Epithelial cell of proximal tubule (primary cell): ENCODE measurements around the gene ANKRD13D. TPM values are rescaled to one million over a fixed set of nuclear protein-coding genes. Genes with fewer than 3 reads are reported as not detected.

ENCODE experiments used
- DNase-seq: peaks from one replicate; pipeline ENCODE4 v3.0.0-alpha.2; 2011; ENCODE audit warnings: low read depth
- H3K4me3 ChIP-seq: 2 replicates; pipeline ENCODE4 v1.5.1; 2011; ENCODE audit warnings: low read depth, mild to moderate bottlenecking, low read length
- total RNA-seq: library from RNA; depleted of rRNA; stranded (reverse); fragments of >200 nt; gene quantifications from 2 replicates; pipeline ENCODE4 v1.2.3, GENCODE V29; 2015
- TF ChIP-seq, protein P1 (sequence below): conservative IDR thresholded peaks from 2 replicates; pipeline ENCODE4 v1.5.1; 2012; ENCODE audit warnings: low read depth, mild to moderate bottlenecking, low read length

ANKRD13D gene
- total RNA-seq, 1 donor from 2014 or later, result 32.3 TPM

- no peak overlapping the region for H3K4me3 ChIP-seq
- no peak for DNase-seq
- TF ChIP-seq, protein P1, sequence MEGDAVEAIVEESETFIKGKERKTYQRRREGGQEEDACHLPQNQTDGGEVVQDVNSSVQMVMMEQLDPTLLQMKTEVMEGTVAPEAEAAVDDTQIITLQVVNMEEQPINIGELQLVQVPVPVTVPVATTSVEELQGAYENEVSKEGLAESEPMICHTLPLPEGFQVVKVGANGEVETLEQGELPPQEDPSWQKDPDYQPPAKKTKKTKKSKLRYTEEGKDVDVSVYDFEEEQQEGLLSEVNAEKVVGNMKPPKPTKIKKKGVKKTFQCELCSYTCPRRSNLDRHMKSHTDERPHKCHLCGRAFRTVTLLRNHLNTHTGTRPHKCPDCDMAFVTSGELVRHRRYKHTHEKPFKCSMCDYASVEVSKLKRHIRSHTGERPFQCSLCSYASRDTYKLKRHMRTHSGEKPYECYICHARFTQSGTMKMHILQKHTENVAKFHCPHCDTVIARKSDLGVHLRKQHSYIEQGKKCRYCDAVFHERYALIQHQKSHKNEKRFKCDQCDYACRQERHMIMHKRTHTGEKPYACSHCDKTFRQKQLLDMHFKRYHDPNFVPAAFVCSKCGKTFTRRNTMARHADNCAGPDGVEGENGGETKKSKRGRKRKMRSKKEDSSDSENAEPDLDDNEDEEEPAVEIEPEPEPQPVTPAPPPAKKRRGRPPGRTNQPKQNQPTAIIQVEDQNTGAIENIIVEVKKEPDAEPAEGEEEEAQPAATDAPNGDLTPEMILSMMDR, result no peak
These were observed 18.5 kb downstream of the ANKRD13D start for GRCh38 chr11:67307545-67308001.

DNA sequence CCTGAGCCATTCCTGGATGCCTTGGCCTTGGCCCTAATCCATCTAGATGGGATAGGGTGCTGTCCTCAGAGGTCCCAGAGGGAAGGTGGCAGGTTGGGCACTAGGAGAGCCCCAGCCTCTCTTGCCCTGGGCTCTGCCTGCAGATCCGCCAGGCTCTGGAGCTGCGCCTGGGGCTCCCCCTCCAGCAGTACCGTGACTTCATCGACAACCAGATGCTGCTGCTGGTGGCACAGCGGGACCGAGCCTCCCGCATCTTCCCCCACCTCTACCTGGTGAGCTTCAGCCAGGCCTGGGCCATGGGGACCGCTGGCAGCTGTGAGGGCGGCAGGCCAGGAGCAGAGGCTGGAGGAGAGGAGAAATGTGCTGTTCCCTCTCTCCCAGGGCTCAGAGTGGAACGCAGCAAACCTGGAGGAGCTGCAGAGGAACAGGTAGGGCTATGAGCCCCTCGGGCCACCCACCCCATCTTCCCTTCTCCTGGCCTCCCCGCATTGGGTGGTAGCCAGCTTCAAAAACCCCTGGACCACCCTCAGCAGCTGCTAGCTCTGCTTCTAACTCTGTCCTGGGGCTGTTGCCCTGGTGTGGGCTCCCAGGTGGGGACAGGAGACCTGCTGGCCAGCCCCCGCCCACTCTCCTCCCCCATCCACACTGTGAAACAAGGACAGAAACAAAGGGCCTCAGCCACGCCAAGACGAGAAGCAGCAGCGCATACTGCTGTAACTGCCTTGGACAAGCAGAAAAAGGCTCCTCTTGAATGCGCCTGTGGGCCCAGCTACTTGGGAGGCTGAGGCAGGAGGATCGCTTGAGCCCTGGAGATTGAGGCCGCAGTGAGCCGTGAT lies 19.1 kb downstream of the ANKRD13D start:
- H3K4me3 ChIP-seq, result no peak overlapping the region
- no peak for DNase-seq
- TF ChIP-seq, protein P1, result no peak

DNA sequence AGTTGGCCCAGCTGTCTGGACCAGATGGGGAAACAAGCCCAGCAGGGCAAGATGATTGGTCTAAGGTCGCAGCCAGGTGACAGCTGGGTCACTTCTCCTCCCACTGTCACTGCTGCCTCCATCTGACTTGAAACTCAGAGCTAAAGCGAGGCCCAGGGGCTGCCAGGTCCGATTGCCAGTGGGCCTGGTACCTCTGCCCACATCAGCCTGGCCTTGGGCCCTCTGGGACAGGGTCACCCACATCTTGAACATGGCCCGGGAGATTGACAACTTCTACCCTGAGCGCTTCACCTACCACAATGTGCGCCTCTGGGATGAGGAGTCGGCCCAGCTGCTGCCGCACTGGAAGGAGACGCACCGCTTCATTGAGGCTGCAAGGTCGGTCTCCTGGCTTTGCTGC lies 20.1 kb downstream of the ANKRD13D start:
- DNase-seq, result no peak
- TF ChIP-seq, protein P1, result no peak
- no peak overlapping the region for H3K4me3 ChIP-seq

DNA sequence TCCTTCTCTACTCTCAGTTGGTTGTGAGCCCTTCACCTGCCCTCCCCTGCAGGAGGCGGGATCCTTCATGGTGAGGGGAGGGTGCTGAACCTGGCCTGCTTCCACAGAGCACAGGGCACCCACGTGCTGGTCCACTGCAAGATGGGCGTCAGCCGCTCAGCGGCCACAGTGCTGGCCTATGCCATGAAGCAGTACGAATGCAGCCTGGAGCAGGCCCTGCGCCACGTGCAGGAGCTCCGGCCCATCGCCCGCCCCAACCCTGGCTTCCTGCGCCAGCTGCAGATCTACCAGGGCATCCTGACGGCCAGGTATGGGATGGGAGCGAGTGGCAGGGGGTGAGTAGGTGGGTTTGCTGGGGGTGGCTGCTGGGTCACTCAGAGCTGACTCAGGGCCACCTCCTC lies 20.6 kb downstream of the ANKRD13D start:
- DNase-seq, result no peak
- TF ChIP-seq, protein P1, result no peak
- H3K4me3 ChIP-seq, result no peak overlapping the region

DNA sequence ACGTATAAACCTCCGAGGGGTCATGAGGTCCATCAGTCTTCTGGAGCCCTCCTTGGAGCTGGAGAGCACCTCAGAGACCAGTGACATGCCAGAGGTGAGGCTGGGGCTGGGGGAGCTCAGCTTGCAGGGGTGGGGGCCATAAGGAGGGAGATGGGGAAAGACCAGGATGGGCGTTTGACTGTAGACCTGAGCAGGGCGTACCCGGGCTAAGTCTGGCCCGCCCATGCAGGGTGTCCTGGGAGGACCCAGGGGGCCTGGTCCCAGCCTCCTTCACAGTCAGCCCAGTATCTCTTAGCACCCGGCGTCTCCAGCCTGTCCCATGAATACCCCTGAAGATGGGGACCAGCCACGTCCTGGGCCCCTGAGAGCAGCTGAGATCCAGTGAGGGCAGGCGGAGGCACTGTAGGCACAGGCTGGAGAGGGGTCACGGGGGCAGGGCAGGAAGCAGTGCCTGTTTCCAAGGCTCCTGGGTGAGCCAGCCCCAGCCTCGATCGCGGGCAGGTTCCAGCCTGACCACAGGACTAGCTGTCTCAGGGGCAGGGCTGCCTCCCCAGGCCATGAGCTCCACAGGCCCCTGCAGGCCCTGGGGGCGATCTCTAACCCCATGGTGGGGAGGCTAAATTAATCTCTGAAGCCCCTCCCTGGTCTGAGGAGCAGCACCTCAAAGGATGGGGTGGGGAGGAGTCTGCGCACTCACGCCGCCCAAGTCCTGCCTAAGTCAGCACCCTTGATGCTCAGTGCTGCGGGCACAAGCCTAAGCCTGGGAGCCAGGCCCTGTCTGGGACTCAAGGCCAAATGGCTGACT lies 21.3 kb downstream of the ANKRD13D start:
- no peak overlapping the region for H3K4me3 ChIP-seq
- TF ChIP-seq, protein P1, result no peak
- no peak for DNase-seq

- TF ChIP-seq, protein P1, result no peak
- no peak overlapping the region for H3K4me3 ChIP-seq
- no peak for DNase-seq
These were observed 22.0 kb downstream of the ANKRD13D start for GRCh38 chr11:67311051-67311555.
